CD4-positive, alpha-beta T cell treated with Interferon alpha-2 for 1 hour (primary cell): ENCODE data around the gene PRKCE.
"Not testable (repeated sequence)": the region's sequence is repeated elsewhere in the genome, so short reads cannot be mapped to it uniquely, and the experiment has no call there.

ENCODE experiments used
- DNase-seq, 2 donors: peaks; one replicate each; pipeline ENCODE4 v3.0.0-alpha.2; 2020 to 2022

PRKCE gene

DNA sequence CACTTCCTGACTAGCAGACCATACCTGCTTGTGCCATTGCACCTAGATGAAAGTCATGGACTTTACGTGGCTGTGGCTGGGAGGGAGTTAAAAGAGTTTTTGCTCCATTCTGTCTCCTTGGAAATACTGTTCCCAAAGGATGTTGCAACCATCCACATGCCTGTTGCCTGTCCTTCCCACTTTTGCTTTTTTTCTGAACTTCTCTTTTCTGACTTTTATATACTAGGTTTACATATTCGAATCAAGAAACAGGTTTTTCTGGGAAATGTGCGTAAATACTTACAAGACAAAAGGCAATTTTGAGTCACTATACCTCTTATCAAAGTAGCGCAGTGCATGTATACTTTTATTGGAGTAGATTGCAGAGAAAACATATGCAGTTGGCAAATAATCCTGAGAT is 244.8 kb downstream of the PRKCE start:
- DNase-seq = no peak

DNA sequence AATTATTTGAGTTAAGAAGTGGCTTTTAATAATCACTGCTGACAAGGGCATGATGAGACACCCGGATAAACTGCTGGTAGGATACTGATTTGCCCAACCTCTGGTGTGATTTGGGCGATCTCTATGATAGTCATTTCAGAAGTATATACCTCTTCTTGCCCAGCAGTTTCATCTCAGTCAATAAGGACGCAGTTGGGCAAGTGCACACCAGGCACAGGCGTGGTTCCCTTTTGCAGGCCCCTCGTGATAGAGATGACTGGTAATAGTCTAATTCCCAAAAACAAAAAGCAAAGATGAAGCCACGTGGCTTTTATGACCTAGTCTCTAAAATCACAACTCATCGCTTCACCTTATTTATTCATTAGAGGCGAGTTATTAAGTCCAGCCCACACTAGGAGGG is 246.4 kb downstream of the PRKCE start:
- peak in 1 of 2 donors; percentile 46 for DNase-seq

DNA sequence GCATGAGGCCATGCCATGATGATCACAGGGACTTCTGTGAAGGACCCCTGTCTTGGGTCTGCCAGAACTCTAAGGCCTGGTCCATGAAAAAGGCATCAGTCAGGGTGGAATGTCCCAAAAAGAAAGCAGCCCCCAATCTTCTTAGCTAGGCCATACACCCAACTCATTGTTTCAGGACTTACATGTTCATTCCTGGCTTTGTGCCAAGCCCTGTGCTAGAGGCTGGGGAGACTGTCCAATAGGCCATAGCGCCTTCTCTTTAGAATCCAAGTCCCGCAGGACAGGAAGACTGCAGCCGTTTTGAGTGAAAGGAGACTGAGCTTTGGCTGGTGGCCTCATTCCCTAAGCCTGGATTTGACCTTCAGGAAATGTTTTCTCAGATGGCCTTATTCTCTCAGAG is 247.3 kb downstream of the PRKCE start:
- DNase-seq = no peak

DNA sequence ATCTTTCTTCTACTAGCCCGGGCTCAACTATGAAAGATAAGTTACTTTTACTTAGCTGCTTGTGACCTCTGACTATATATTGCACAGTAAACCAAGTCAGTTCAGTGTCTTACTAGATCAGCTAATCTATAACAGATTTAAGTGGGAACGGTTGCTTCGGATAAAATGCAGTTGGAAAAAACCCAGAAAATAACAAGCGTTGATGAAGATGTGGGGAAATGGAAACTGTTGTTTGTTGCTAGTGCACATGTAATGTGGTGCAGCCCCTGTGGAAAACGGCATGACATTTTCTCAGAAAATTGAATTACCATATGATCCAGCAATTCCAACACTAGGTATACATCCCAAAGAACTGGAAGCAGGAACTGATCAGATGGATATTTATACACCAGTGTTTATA is 248.5 kb downstream of the PRKCE start:
- no peak for DNase-seq

DNA sequence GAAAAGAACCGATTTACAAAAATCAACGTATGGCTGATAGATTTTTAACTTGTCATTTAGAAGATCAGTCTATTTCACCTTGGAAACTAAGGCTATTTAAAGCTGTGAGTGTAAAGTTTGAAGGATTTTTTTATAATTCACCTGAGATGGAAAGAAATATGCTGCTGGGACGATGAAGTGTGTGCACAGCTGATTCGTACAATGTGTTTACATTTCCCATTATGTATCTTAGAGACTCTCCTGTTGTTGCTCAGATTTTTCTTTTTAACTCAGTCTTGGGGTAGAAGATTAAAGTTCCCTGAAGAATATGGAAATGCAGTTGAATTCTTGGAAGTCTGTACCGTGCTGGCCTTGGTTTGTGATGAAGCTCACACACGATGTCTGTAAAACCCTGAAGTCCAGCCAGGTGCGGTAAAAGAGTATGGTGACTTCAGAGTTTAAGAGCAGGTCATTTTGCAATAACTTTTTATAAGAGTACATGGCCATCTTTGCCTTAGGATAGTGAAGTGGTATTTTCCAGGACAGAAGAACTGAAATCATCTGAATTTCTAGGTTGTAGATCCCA is 250.1 kb downstream of the PRKCE start:
- no peak for DNase-seq

DNA sequence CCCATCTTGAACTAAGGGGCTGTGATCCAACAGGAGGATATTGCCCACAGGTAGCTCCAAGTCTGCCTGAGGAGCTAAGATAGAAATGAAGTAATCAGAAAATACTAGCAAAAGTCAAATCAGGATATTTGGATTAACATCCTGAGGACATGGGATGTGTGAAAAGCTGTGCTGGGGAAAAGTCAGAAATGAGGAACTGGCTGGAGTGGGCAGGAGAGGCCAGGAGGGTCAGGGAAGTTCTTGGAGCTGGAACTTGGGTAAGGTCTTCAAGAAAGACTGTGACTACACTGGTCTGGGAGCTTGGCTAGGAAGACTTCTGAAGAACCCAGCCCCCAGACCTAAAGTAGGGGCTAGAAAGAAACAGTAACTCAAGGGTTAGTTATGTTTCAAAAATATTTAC is 250.9 kb downstream of the PRKCE start:
- no peak for DNase-seq

DNA sequence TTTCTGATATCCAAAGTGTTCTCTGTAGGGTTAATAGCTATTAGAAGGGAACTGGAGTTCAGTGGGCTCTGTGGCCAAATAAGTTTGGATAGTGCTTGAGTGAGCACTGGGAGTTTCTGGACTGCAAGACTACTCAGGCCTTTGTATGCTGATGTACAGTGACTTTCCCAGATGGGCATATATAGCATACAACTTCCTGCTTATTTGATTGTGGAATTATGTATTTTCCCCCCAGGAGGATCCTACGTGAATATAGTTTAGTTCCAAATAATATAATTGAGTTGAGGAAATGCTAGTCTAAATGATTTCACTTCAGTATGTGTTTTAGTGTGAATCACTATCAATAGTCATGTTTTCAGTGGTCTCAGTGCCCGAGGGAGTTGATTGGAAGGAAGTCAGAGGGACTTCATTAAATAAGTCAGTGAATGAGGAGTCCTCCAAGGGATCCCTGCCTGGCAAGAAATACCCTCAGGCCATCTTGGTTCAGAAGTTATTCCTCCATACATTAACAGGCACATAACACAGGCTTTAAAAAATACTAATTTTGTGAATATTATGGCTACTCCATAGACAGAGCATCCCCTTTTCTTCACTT is 251.4 kb downstream of the PRKCE start:
- DNase-seq = no peak

DNA sequence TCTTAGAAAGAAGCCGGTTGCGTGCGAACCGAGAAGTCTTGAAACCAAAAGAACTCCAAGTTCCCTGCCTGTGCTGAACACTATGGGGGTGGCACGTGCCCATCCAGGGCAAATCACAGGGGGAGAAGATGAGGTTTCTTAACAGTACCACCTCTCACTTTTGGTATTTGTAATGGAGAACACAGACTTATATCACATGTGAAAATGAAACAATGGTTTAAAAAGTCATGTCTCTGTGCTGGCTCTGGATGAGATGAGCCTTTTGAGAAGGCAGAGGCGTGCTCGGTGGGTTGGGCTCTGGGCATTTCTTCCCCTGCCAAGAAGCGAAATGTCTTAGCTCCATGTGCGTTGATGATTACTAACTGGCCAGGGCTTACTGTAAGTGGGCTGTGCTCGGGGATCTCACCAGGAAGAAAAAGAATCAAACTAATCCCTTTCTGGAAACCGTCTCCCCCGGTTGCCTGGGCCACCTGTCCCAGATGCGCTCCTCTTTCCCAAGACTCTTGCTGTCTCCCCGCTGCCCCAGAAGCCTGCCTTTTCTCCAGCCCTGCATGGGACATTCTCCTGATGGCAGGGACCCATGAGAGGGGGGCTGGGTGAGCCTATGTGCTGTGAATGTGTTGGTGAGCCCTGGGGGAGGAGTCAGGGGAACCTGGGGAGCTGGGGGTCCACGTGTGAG is 252.9 kb downstream of the PRKCE start:
- no peak for DNase-seq

DNA sequence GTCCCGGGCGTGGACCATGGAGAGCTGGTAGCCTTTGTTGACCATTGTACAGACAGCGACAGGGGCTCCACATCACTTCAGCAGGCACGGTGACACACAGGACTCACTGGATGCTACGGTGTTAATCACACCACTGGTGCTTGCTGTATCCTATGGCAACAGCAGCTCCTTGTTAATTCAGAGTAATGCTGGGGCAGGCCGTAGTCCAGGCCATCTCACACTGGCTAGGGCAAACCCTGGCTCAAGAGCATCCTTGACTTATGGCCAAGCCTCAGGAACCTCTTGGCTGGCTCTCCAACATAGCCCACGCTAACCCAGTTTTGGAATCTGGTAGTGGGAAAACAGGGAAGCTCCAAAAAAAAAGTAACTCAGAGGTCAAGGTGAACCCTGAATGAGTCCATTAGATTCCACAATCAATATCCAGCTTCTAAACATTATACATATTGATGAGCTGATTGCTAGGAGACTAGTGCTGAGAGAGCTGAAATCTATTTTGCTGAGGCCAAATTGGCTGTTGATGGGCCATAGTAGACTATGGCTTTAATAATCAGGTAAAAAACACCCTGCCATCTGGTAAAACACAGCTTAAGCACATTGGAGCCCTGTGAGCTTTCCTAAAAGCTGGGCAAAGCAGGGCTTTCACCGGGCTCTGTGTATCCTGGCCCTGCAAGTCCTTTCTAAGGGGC is 253.6 kb downstream of the PRKCE start:
- no peak for DNase-seq

DNA sequence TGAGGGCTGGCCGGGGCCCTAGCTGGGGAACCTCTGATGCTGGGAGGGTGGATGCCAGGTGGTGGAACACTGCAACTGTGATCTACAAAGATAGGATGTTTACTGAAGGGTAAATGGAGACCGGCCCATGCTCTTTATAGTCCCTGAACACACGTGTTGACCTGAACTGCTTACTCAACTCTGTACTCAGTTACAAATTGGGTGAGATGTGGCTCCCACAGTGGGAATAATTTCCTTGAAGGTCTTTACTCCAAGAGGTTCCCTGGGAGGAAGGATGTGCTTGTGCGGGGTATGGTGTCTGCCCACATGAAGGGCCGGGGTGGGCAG is 254.1 kb downstream of the PRKCE start:
- DNase-seq = no peak

DNA sequence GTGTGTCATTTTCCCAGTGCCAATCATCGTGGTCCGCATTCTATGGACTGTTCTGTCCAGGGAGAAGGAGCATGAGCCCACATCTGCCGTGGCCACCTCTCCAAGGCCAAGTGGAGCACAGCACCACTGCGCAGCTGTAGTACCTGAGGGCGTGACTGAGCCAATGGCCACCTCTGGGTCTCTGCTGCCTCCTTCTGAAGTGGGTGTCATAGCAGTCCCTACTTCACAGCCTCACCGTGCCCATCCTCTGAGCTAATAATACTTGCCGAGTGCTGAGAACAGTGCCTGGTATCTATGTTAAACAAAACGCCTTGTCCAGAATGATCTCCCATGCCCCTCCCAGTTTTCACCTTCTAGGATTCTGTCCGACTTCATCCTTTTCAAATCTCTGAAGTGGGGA is 256.1 kb downstream of the PRKCE start:
- no peak for DNase-seq

DNA sequence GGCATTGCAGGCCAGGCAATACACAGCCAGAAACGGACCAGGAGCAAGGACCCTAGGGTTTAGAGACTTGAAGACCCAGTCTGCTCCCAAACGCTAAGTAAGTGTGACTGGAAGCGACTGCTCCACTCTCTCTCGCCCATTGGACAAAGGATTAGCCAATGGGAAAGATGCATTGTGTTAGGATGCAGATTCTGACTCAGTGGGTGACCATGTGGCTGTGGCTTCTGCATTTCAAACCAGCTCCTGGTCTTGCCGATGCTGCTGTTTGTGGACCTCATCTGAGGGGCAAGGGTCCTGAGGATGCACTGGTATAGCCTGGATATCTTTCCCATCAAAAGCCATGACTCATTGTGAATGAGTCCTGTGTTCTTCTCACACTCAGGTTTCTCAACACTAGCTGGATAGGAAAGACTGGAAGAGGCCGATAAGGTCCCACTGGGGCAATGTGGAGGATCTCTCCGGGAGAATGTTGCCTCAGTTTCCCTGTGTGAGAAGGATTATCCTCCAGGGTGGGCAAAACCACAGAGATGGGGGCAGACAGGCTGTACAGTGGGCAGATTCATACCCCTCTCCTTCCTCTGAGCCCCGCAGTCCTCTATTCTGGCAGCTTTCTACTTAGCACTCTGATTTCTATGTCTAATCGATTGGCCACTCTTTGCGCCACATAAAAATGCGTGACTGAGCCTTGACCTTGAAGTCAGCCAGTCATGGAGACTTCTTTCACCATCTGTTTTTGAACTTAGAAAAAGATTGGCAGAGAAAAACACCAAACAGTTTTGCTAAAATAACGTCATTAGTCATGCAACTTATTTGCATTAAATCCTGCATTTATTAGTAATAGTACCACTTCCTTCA is 257.1 kb downstream of the PRKCE start:
- DNase-seq = no peak

DNA sequence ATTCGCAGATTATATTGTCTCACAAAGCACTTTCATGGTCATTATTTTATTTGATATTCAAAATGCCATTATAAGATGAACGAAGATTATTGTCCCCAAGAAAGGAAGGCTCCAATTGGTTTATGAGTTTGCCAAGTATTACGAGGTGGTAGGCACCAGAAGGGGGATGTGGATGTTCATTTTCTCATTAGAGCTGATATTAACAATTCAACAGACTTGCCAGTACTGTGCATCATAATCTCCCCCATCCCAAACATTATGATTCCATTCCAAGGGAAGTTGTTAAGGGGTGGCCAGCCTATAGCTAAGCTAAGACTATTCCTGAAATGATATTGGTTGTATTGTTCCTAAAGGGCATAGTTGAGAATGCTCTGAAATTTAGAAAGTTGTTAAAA is 257.7 kb downstream of the PRKCE start:
- no peak for DNase-seq

DNA sequence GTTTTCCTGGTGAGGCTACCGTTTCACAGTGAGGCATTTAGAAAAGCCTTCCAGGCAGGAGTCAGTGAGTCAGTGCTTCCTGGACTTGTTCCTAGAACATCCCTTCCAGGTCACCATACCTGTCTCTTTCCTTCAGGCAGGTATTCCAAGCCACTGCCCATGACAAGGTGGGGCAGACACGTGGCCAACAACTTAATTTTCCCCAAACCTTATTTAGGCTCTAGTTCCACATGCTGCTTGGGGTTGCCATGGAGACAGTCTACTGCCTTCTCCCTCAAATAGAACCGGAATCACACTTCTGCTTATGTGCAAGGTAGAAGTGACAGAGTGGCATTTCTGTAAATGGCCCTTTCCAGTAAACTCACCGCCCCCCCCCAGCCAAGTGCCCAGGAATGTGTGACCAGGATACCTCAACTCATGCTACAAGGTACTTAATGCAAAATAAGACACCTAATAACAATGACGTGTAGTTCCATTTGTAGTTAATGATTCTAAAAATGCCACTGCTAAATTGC is 258.3 kb downstream of the PRKCE start:
- peak; percentile 19 to 65 for DNase-seq

DNA sequence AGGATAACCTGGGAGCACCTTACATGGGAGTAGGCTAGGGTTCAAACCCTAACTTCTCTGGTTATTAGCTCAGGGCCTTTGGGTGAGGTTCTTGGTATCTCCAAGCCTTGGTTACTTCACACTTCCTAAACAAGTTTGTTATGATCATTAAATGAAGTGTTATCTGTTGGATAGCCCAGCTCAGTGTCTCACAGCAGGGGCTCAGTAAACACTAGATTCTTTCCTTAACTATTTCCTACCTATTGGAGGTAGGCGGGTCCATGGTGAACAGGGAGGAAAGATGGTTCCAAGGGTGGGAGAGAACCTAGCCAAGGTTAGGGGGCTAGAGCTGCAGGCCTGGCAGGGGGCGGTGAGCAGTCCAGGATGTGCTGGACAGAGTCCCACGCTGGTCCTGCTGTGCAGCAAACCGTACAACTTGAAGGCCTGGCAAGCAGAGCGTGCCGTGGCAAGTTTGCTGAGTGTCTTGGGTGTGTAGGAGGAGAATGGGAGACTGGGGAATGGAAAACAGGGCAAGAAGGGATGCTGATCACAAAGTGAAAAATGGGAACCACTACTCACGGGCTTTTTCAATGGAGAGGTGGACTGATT is 259.1 kb downstream of the PRKCE start:
- no peak for DNase-seq

DNA sequence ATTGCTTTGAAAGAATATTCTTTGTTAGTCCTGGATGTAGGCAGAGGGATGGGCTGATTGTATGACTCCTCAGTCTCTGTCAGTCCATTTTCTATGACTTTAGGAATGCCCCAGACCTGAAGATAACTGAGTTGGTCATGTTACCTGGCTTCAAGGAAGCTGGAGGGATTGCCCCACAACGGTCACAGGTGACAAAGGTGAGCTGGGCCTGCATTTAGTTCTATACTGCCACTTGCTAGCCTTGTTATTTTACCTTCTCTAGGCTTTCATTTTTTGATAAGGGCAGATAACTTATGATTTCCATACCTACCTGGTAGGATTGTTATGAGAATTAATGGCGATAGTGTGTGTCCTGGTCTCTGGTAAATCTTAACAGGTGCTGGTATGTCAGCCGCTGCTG is 260.1 kb downstream of the PRKCE start:
- DNase-seq = no peak

DNA sequence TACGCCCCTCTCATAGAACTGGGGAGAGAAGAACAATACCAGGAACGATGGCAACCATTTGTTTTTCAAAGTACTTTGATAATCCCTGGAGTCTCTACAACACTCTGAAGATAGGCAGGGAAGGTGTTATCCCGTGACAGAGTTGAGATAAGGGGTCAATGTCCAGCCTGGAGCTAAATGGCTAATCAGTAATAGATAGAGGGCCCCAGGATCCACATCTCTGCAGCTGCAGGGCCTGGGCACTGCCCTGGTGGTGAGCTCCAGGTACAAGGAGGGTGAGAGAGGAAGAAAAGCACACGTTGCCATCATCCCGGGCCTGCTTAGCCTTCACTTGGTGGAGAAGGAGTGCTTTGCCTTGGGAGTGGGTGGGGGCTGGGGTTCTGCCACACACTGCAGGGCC is 260.6 kb downstream of the PRKCE start:
- DNase-seq = no peak

DNA sequence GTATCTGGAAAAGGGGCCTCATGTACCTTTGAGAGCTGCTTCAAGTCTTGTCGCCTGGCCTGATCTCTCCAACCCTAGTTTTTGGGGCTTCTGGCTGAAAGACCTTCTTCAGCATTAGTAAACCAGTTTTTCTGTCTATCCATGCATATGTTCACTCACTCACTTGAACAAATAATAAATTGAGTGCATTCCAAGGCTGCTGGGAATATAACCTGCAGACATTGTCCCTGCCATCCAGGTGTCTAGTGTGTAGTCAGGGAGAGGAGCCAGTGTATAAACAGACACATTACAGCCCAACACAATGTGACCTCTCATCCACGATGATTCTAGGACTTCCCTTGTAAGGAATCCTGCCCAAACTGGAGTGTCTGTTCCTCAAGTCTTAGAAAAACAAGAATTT is 262.1 kb downstream of the PRKCE start:
- no peak for DNase-seq

DNA sequence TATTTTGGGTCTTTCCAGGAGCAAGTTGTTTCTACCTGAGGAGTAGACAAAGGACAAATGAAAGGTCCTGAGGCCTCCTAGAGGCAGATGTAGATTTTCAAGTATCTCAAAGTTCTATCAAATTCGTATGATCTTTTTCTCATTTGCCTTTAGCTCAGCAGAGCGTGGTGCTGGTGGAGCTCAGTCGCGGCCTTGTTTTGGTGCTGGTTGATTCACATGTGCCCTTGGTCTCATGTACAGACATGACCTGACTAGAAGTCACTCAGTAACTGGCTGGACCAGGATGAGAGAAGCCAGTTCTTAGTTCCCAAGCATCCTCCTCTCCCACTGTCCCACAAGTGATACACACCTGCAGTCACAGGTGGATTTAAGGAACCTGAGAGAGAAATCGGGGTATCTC is 264.0 kb downstream of the PRKCE start:
- DNase-seq = no peak

DNA sequence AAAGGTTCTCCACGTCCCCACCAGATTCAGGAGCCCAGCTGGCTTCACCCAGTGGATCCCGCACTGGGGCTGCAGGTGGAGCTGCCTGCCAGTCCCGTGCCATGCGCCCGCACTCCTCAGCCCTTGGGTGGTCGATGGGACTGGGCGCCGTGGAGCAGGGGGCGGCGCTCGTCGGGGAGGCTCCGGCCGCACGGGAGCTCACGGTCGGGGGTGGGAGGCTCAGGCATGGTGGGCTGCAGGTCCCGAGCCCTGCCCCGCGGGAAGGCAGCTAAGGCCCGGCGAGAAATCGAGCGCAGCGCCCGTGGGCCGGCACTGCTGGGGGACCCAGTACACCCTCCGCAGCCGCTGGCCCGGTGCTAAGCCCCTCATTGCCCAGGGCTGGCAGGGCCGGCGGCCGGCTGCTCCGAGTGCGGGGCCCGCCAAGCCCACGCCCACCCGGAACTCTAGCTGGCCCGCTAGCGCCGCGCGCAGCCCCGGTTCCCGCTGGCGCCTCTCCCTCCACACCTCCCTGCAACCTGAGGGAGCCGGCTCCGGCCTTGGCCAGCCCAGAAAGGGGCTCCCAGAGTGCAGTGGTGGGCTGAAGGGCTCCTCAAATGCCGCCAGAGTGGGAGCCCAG is 266.2 kb downstream of the PRKCE start:
- not testable (repeated sequence) for DNase-seq

DNA sequence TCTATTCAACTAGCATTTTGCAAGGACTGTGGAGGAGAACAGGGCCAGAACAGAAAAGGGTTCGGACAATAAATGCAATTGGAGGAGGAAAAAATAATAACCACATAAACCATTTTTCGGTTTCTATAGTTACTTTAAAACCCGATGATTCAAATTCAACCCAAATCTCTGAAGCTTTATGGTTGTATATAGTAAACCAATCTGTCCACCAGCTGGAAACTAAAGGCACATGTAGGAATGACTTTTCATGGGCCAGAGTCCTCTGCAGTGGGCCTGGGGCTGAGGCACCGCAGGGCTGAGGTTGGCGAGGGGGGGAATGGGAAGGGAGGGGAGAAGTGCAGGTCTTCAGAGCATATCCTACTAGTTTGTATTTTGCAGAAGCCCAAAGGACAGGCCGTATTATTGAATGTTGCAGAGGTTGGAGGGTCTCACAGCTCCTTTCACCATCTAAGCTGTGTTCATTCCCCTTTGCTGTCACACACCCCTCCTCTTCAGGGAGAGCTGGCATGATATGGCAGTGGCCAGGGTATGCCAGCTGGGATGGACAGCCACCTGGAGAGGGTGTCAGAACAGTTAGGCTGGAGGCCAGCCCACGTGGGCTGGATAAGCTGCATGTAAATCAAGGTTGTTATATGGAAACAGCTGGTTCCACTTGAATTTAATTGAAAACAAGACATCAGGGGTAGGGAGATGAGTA is 267.1 kb downstream of the PRKCE start:
- DNase-seq = no peak
